ENCODE data around the gene CDH4.

DNA sequence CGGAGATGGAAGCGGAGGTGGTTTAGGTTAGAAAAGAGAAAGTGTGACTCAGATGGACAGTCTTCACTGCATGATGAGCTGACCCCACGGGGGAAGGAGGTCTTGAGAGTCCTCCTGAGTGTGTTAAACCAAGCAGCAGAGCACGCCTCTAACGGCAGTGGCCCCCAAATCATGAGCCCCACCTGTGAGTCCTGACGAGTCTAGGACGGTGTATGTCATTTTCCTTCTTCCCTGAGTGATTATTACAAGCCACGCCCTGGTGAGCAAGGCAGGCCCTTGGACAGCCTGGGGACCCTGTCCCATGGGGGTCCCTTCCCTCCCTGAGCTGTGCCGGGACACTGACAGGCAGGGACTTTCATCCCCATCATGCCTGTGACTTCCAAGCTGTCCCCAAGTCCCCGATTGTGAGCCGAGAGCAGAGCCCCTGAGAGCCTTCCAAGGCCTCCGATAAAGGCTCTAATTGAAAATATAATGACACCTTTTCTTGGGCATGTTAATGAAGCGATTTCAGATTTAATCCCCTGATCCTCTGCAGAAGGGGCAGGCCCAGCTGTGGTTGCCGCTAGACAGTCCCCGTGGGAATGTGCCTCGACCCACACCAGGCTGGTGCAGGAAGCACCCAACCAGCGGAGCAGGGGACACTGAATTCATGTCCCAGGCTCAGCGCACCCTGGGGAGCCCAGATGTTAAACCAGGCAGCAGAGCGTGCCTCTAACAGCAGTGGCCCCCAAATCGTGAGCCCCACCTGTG is 493.5 kb downstream of the CDH4 start:
- TF ChIP-seq SIN3A (IDR thresholded peaks at IDR 0.05; ENCODE audit: borderline replicate concordance, insufficient read depth, low read length) (no peak), TAF1 (IDR thresholded peaks at IDR 0.05; ENCODE audit: borderline replicate concordance, insufficient read depth, low read length) (no peak)

Measured in PFSK-1 (cell line).